CD4-positive, alpha-beta memory T cell (primary cell): Measurements from ENCODE around the gene ZBTB7A. TPM values are rescaled to one million over a fixed set of nuclear protein-coding genes. Genes with fewer than 3 reads are reported as not detected.

Source experiments
- CTCF ChIA-PET: fragments of 350-600 bp; sonication (Branson Sonifier 250); formaldehyde crosslinking; loops from one replicate; lab custom pipeline; 2021; ENCODE audit warnings: inconsistent platforms; ENCODE audit not compliant: partially characterized antibody; lab: Charles Lee
- POLR2A ChIA-PET: fragments of 350-600 bp; sonication (Branson Sonifier 250); formaldehyde crosslinking; loops from one replicate; lab custom pipeline; 2021; ENCODE audit not compliant: partially characterized antibody; lab: Charles Lee
- DNase-seq, 5 donors: peaks; one replicate each; pipeline versions ENCODE4 v3.0.0 to v3.0.0-alpha.2; 2020 to 2022; ENCODE audit warnings: mixed read lengths in 1 of 5
- H3K27ac ChIP-seq: one replicate; pipeline ENCODE4 v1.7.0; 2013; ENCODE audit warnings: low read depth, low read length
- H3K27me3 ChIP-seq: 2 replicates; pipeline ENCODE4 v1.7.0; 2013; ENCODE audit warnings: mild to moderate bottlenecking, low read length, moderate library complexity; ENCODE audit not compliant: insufficient read depth
- H3K36me3 ChIP-seq: 2 replicates; pipeline ENCODE4 v1.7.0; 2013; ENCODE audit warnings: mild to moderate bottlenecking, low read length, moderate library complexity; ENCODE audit not compliant: insufficient read depth
- H3K4me1 ChIP-seq: 2 replicates; pipeline ENCODE4 v1.7.0; 2013; ENCODE audit warnings: mild to moderate bottlenecking, low read length, moderate library complexity; ENCODE audit not compliant: insufficient read depth
- H3K4me3 ChIP-seq, 2 donors: one replicate each; pipeline ENCODE4 v1.7.0; 2013; ENCODE audit warnings: low read length in 2 of 2, mild to moderate bottlenecking in 1 of 2
- H3K9me3 ChIP-seq, 2 donors: one replicate each; pipeline ENCODE4 v1.7.0; 2013; ENCODE audit warnings: low read length in 2 of 2, control low read depth in 1 of 2; ENCODE audit not compliant: control insufficient read depth in 1 of 2
- H3K27ac Mint-ChIP-seq, 7 donors: one replicate each; pipeline ENCODE4 v1.8.0; 2020 to 2021; ENCODE audit warnings: mixed read lengths in 7 of 7, mild to moderate bottlenecking in 6 of 7, inconsistent platforms in 3 of 7, moderate library complexity in 3 of 7
- H3K27me3 Mint-ChIP-seq, 2 donors: one replicate each; pipeline ENCODE4 v1.8.0; 2020 to 2021; ENCODE audit warnings: mixed read lengths in 2 of 2
- H3K36me3 Mint-ChIP-seq, 2 donors: one replicate each; pipeline ENCODE4 v1.8.0; 2020 to 2021; ENCODE audit warnings: mixed read lengths in 2 of 2, inconsistent platforms in 1 of 2, mild to moderate bottlenecking in 1 of 2
- H3K4me1 Mint-ChIP-seq, 4 donors: one replicate each; pipeline ENCODE4 v1.8.0; 2020 to 2021; ENCODE audit warnings: mixed read lengths in 4 of 4, mild to moderate bottlenecking in 1 of 4
- H3K4me3 Mint-ChIP-seq, 8 donors: one replicate each; pipeline ENCODE4 v1.8.0; 2020 to 2021; ENCODE audit warnings: mixed read lengths in 8 of 8, mild to moderate bottlenecking in 7 of 8, moderate library complexity in 6 of 8, inconsistent platforms in 3 of 8
- H3K9me3 Mint-ChIP-seq, 8 donors: one replicate each; pipeline ENCODE4 v1.8.0; 2020 to 2021; ENCODE audit warnings: mixed read lengths in 8 of 8, mild to moderate bottlenecking in 5 of 8, inconsistent platforms in 3 of 8, moderate library complexity in 1 of 8
- intact Hi-C: fragments of 100-400 bp; cut with micrococcal nuclease; formaldehyde crosslinking; loops from one replicate; pipeline ENCODE4 v1.15.1; 2023
- polyA plus RNA-seq, 2 donors: library from polyadenylated mRNA; unstranded; fragments of 300-500 nt; fragmentation: Illumina TruSeq; gene quantifications; one replicate each; pipeline ENCODE4 v1.2.3, GENCODE V29; 2021
- total RNA-seq, 2 experiments: library from RNA; stranded (reverse); gene quantifications; one replicate each; pipeline ENCODE4 v1.2.3, GENCODE V29; 2021

The ZBTB7A gene
- total and polyA plus RNA-seq, 4 experiments from 2014 or later: 9.6 to 57.7 (median 52.6) TPM

DNA sequence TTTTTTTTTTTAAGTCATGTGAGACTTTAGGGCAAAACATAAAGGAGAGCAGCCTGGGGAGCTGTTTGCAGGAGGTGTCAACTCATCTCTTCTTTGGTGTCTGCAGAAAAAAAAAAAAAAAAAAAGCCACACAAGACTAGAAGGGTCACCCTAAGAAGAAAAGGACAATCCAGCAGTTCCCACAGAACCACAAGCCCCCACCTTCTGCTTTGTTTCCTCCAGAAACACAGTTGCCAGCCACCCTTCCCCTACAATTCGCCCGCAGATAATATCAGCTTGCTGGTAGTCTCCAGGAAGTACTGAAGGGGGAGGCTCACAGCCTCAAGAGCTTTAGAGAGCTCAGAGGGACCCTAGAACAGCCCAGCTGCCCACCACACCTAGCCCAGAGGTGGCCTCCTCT, 22.3 kb upstream of the ZBTB7A start:
- Histone ChIP-seq H3K4me1 (peaks cover 57% of the 10 kb centered on the region), H3K9me3 (no peaks in the 10 kb centered on the region), H3K36me3 (no peaks in the 10 kb centered on the region), H3K27me3 (no peaks in the 10 kb centered on the region), H3K27ac (peak overlapping the region; percentile 46), H3K4me3 (no peak overlapping the region)
- Mint-ChIP-seq H3K4me1 (peaks cover 18 to 57% (median 41%) of the 10 kb centered on the region in 4 donors), H3K9me3 (no peaks in the 10 kb centered on the region), H3K27me3 (no peaks in the 10 kb centered on the region), H3K4me3 (peak overlapping the region; percentile 67 to 84 (median 72)), H3K27ac (peak overlapping the region; percentile 90 to 94 (median 92)), H3K36me3 (peaks cover 0 to 6% of the 10 kb centered on the region in 2 donors)
- POLR2A ChIA-PET: interaction anchor here (0.6 to 4.6 kb wide), 15 partner anchors 9 to 109 kb away, joined by 3 to 57 read pairs (median 5); partner anchors contain the start of genes EEF2 and ZBTB7A
- CTCF ChIA-PET: interaction anchor here (0.7 to 1.6 kb wide), 5 partner anchors 11 to 119 kb away, joined by 3 to 8 read pairs (median 3); no protein-coding TSS in a partner anchor
- intact Hi-C loops: loop anchor here (1.0 kb wide), 2 partner anchors 15 to 23 kb away; partner anchors contain the start of gene ZBTB7A
- peak; percentile 58 to 85 (median 71) for DNase-seq

- intact Hi-C loops: no loop called here
- peak overlapping the region in 7 of 8 donors; percentile 71 to 84 (median 72) for H3K4me3 Mint-ChIP-seq
- peak in 1 of 5 donors; percentile 15 for DNase-seq
- no peaks in the 10 kb centered on the region for H3K36me3 ChIP-seq
- H3K27ac Mint-ChIP-seq: peak overlapping the region; percentile 90 to 94 (median 92)
- POLR2A ChIA-PET: interaction anchor here (0.6 to 4.6 kb wide), 8 partner anchors 10 to 146 kb away, joined by 3 to 57 read pairs (median 8); partner anchors contain the start of genes EEF2 and ZBTB7A
- no peaks in the 10 kb centered on the region for H3K9me3 ChIP-seq
- no peak overlapping the region for H3K4me3 ChIP-seq
- peaks cover 18 to 65% (median 48%) of the 10 kb centered on the region in 4 donors for H3K4me1 Mint-ChIP-seq
- H3K27me3 ChIP-seq: no peaks in the 10 kb centered on the region
- no peaks in the 10 kb centered on the region for H3K9me3 Mint-ChIP-seq
- H3K27ac ChIP-seq: no peak overlapping the region
- no peaks in the 10 kb centered on the region for H3K27me3 Mint-ChIP-seq
- no peaks in the 10 kb centered on the region for H3K36me3 Mint-ChIP-seq
- CTCF ChIA-PET: interaction anchor here (1.5 kb wide), 1 partner anchor 51 kb away, joined by 8 read pairs; no protein-coding TSS in a partner anchor
- peaks cover 67% of the 10 kb centered on the region for H3K4me1 ChIP-seq
Observed at GRCh38 chr19:4087787-4088679, 21.3 kb upstream of the ZBTB7A start.

- no peaks in the 10 kb centered on the region for H3K27me3 Mint-ChIP-seq
- intact Hi-C loops: no loop called here
- DNase-seq: peak in 1 of 5 donors; percentile 27
- no peaks in the 10 kb centered on the region for H3K9me3 ChIP-seq
- H3K9me3 Mint-ChIP-seq: no peaks in the 10 kb centered on the region
- H3K27me3 ChIP-seq: no peaks in the 10 kb centered on the region
- no peak overlapping the region for H3K27ac ChIP-seq
- H3K36me3 Mint-ChIP-seq: no peaks in the 10 kb centered on the region
- H3K36me3 ChIP-seq: no peaks in the 10 kb centered on the region
- ChIA-PET POLR2A (interaction anchor here (4.0 to 4.6 kb wide), 3 partner anchors 9 to 18 kb away, joined by 20 to 57 read pairs (median 24); no protein-coding TSS in a partner anchor), CTCF (interaction anchor here (1.1 kb wide), 1 partner anchor 99 kb away, joined by 4 read pairs; no protein-coding TSS in a partner anchor)
- H3K27ac Mint-ChIP-seq: peak overlapping the region; percentile 67 to 91 (median 78)
- H3K4me1 Mint-ChIP-seq: peaks cover 18 to 68% (median 49%) of the 10 kb centered on the region in 4 donors
- H3K4me3 ChIP-seq: no peak overlapping the region
- peak overlapping the region in 5 of 8 donors; percentile 31 to 75 (median 50) for H3K4me3 Mint-ChIP-seq
- peaks cover 79% of the 10 kb centered on the region for H3K4me1 ChIP-seq
Observed at GRCh38 chr19:4086411-4086867, 19.7 kb upstream of the ZBTB7A start.

DNA sequence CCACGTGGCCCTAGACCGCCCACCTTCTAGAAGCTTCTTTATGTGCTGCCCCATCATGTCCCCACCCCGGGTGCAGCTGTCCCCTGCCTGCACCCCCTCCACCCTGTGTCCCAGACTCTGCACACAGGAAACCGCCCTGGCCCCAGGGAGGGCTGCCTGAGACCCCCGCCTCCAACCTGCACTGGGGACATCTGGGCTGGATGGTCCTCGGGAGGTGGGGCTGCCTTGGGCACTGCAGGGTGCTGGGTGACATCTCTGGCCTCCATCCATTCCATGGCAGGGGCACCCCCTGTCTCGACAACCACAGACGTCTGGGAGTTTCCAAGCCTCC, 17.8 kb upstream of the ZBTB7A start:
- H3K4me3 ChIP-seq: no peak overlapping the region
- peaks cover 15 to 62% (median 45%) of the 10 kb centered on the region in 4 donors for H3K4me1 Mint-ChIP-seq

GRCh38 chr19:4083677-4084546, 17.2 kb upstream of the ZBTB7A start:
- no peaks in the 10 kb centered on the region for H3K27me3 ChIP-seq
- H3K4me1 Mint-ChIP-seq: peaks cover 11 to 56% (median 39%) of the 10 kb centered on the region in 4 donors
- H3K9me3 ChIP-seq: no peaks in the 10 kb centered on the region
- DNase-seq: peak in 4 of 5 donors; percentile 35 to 49 (median 42)
- H3K9me3 Mint-ChIP-seq: no peaks in the 10 kb centered on the region
- H3K4me3 ChIP-seq: no peak overlapping the region
- no peaks in the 10 kb centered on the region for H3K27me3 Mint-ChIP-seq
- no peaks in the 10 kb centered on the region for H3K36me3 Mint-ChIP-seq
- H3K4me3 Mint-ChIP-seq: peak overlapping the region; percentile 38 to 83 (median 66)
- H3K36me3 ChIP-seq: no peaks in the 10 kb centered on the region
- ChIA-PET CTCF (interaction anchor here (0.9 to 1.0 kb wide), 2 partner anchors 24 to 96 kb away, joined by 3 to 4 read pairs; no protein-coding TSS in a partner anchor), POLR2A (interaction anchor here (0.6 to 4.4 kb wide), 6 partner anchors 9 to 32 kb away, joined by 3 to 24 read pairs (median 4); partner anchors contain the start of gene ZBTB7A)
- peak overlapping the region; percentile 53 for H3K27ac ChIP-seq
- peak overlapping the region; percentile 80 to 95 (median 89) for H3K27ac Mint-ChIP-seq
- intact Hi-C loops: no loop called here
- peaks cover 68% of the 10 kb centered on the region for H3K4me1 ChIP-seq

More for the DNA sequence above, 17.8 kb upstream of the ZBTB7A start:
- DNase-seq: peak in 1 of 5 donors; percentile 34
- no peaks in the 10 kb centered on the region for H3K9me3 Mint-ChIP-seq
- peaks cover 74% of the 10 kb centered on the region for H3K4me1 ChIP-seq
- H3K27ac ChIP-seq: peak overlapping the region; percentile 53
- ChIA-PET POLR2A (interaction anchor here (0.8 to 4.4 kb wide), 5 partner anchors 15 to 31 kb away, joined by 3 to 24 read pairs (median 4); partner anchors contain the start of gene ZBTB7A), CTCF (interaction anchor here (0.9 to 1.0 kb wide), 2 partner anchors 24 to 97 kb away, joined by 3 to 4 read pairs; no protein-coding TSS in a partner anchor)
- H3K27me3 Mint-ChIP-seq: no peaks in the 10 kb centered on the region
- no peaks in the 10 kb centered on the region for H3K36me3 Mint-ChIP-seq
- no peaks in the 10 kb centered on the region for H3K27me3 ChIP-seq
- no peaks in the 10 kb centered on the region for H3K9me3 ChIP-seq
- H3K36me3 ChIP-seq: no peaks in the 10 kb centered on the region
- intact Hi-C loops: no loop called here
- peak overlapping the region; percentile 38 to 83 (median 66) for H3K4me3 Mint-ChIP-seq
- H3K27ac Mint-ChIP-seq: peak overlapping the region; percentile 80 to 95 (median 89)

DNA sequence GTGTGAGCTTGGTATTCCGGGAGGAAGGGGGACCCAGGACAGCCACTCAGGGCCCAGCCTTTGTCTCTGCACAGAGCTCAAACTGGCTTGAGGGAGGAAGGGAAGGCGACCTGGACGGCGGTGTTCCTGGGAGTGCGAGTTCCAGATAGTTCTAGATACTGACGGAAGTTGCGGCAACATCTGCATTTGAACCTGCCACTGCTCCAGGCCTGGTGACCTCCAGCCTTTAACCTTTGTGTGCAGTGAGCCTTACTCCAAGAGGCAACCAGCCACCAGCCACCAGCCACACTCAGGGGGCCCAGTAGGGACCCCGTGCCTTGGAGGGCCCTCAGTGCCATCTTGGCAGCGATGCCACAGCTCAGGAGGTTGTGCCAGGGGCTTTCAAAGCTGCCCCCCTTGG, 15.5 kb upstream of the ZBTB7A start:
- Mint-ChIP-seq H3K9me3 (no peaks in the 10 kb centered on the region), H3K4me3 (no peak overlapping the region)
- CTCF ChIA-PET: no interaction called here

More for the DNA sequence above, 15.5 kb upstream of the ZBTB7A start:
- Histone ChIP-seq H3K4me1 (peaks cover 63% of the 10 kb centered on the region), H3K27me3 (no peaks in the 10 kb centered on the region), H3K27ac (no peak overlapping the region), H3K4me3 (no peak overlapping the region), H3K9me3 (no peaks in the 10 kb centered on the region), H3K36me3 (no peaks in the 10 kb centered on the region)
- Mint-ChIP-seq H3K36me3 (no peaks in the 10 kb centered on the region), H3K27ac (peak overlapping the region in 2 of 7 donors; percentile 35 to 70), H3K27me3 (no peaks in the 10 kb centered on the region), H3K4me1 (peaks cover 13 to 48% (median 32%) of the 10 kb centered on the region in 4 donors)
- intact Hi-C loops: no loop called here
- DNase-seq: peak in 1 of 5 donors; percentile 8
- POLR2A ChIA-PET: interaction anchor here (1.0 to 4.4 kb wide), 3 partner anchors 22 to 33 kb away, joined by 3 to 24 read pairs (median 5); no protein-coding TSS in a partner anchor
